HG02759 (cell line): ENCODE results near the gene DRD3.

Experiments
- ATAC-seq: cut with Tn5 transposase; IDR thresholded peaks from one replicate; pipeline ENCODE4 v1.9.1; 2021; ENCODE audit warnings: mild to moderate bottlenecking, moderate library complexity; ENCODE audit not compliant: unreplicated experiment

Gene DRD3

GRCh38 chr3:114178770-114179368, at the start of gene DRD3:
Gene DRD3, minus strand, starts transcription at chr3:114179052. Its CDS starts 7,060 bp downstream, at chr3:114171992.
- ATAC-seq, result no peak

- ATAC-seq, result no peak
Measured at GRCh38 chr3:114227076-114227475, 48.2 kb upstream of the DRD3 start.

- ATAC-seq, result no peak
Measured at GRCh38 chr3:114226313-114226712, 47.5 kb upstream of the DRD3 start.

GRCh38 chr3:114223143-114223542, 44.3 kb upstream of the DRD3 start:
- peak; percentile 82 for ATAC-seq

GRCh38 chr3:114221881-114222264, 43.0 kb upstream of the DRD3 start:
- ATAC-seq, result no peak

GRCh38 chr3:114221165-114221880, 42.5 kb upstream of the DRD3 start:
- ATAC-seq, result no peak

GRCh38 chr3:114219741-114220140, 40.9 kb upstream of the DRD3 start:
- ATAC-seq, result no peak

GRCh38 chr3:114218578-114219185, 39.8 kb upstream of the DRD3 start:
- no peak for ATAC-seq

GRCh38 chr3:114218006-114218405, 39.2 kb upstream of the DRD3 start:
- ATAC-seq, result no peak

GRCh38 chr3:114217266-114217665, 38.4 kb upstream of the DRD3 start:
- ATAC-seq, result no peak

- ATAC-seq, result no peak
Measured at GRCh38 chr3:114216186-114216970, 37.5 kb upstream of the DRD3 start.

- ATAC-seq, result peak; percentile 35
Measured at GRCh38 chr3:114214542-114215341, 35.9 kb upstream of the DRD3 start.

GRCh38 chr3:114213627-114214541, 35.0 kb upstream of the DRD3 start:
- ATAC-seq, result peak; percentile 82

GRCh38 chr3:114213292-114213626, 34.4 kb upstream of the DRD3 start:
- ATAC-seq, result peak; percentile 6

- ATAC-seq, result no peak
Measured at GRCh38 chr3:114212646-114213045, 33.8 kb upstream of the DRD3 start.

GRCh38 chr3:114207768-114208167, 28.9 kb upstream of the DRD3 start:
- ATAC-seq, result peak; percentile 96

- no peak for ATAC-seq
Measured at GRCh38 chr3:114206342-114206741, 27.5 kb upstream of the DRD3 start.

GRCh38 chr3:114205541-114205940, 26.7 kb upstream of the DRD3 start:
- no peak for ATAC-seq

- ATAC-seq, result no peak
Measured at GRCh38 chr3:114194750-114195149, 15.9 kb upstream of the DRD3 start.

GRCh38 chr3:114192136-114192535, 13.3 kb upstream of the DRD3 start:
- ATAC-seq, result no peak
